ENCODE results near the gene MAP1B. TPM values are rescaled to one million over a fixed set of nuclear protein-coding genes. Genes with fewer than 3 reads are reported as not detected.

MAP1B gene
- total RNA-seq, 1 experiment from 2014 or later: 8.9 TPM

- TF ChIP-seq CTCF (IDR thresholded peaks at IDR 0.05 in 2 of 3, conservative IDR thresholded peaks at IDR 0.05 in 1 of 3; ENCODE audit: borderline replicate concordance in 1 of 3, insufficient read depth in 1 of 3, low read depth in 2 of 3, low read length in 2 of 3) (no peak), ZNF274 (IDR thresholded peaks at IDR 0.05; ENCODE audit: low read depth, low read length) (no peak), ZFX (IDR thresholded peaks at IDR 0.05) (no peak), RAD21 (IDR thresholded peaks at IDR 0.05; ENCODE audit: low read depth) (no peak), FOSL1 (IDR thresholded peaks at IDR 0.05; ENCODE audit: low read depth) (no peak), YY1 (IDR thresholded peaks at IDR 0.05; ENCODE audit: extremely low read depth, insufficient replicate concordance, low read depth, low read length) (no peak), MAX (IDR thresholded peaks at IDR 0.05) (no peak), JUND (IDR thresholded peaks at IDR 0.05) (no peak), SRF (IDR thresholded peaks at IDR 0.05; ENCODE audit: low read depth) (no peak)
Measured at GRCh38 chr5:72144762-72145161, 37.5 kb downstream of the MAP1B start (continued).

DNA sequence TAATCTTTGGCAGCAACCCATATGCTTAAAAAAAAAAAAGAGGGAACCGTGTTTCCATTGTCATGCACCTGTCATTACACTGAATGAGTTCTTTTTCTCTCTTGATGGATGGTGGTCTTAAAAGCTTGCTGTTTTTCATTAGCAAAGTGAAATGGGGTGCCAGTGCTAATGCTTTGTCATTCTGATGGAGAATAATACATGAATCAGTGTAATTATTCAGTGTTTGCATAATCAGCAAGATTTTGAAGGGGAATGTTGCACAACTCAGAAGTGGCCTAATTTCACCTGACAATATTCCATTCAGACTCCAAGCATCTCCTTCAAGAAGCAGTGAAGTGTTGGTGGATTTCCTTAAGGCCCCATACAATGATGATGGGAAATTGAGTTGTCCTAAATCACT is 38.1 kb downstream of the MAP1B start:
- H3K9me3 ChIP-seq (ENCODE audit: control insufficient read depth in 1 of 2, insufficient read depth in 1 of 2, low read depth in 1 of 2, low read length in 2 of 2): no peaks in the 10 kb centered on the region
- DNase-seq (ENCODE audit: low read depth, low spot score): no peak
- no peaks in the 10 kb centered on the region for H3K79me2 ChIP-seq (ENCODE audit: insufficient read depth, low read length)
- ChIA-PET RAD21 (ENCODE audit: low non-redundant PET in 1 of 2, low total read pairs in 2 of 2, uncharacterized antibody in 2 of 2, unreplicated experiment in 2 of 2) (no interaction called here), POLR2A (no interaction called here), CTCF (no interaction called here)
- intact Hi-C loops (cut with micrococcal nuclease): no loop called here
- peaks cover 0 to 12% of the 10 kb centered on the region in 2 experiments; a peak in 1 of 4 replicates for H3K4me1 ChIP-seq (ENCODE audit: control insufficient read depth in 1 of 2, insufficient read depth in 2 of 2, low read length in 2 of 2)
- BruUV-seq (replicated peaks): no TSS peak
- no peaks in the 10 kb centered on the region for H3K9me2 ChIP-seq (ENCODE audit: insufficient read depth)
- H3K36me3 ChIP-seq (ENCODE audit: control insufficient read depth in 1 of 2, insufficient read depth in 2 of 2, low read length in 2 of 2): no peaks in the 10 kb centered on the region
- no peak overlapping the region for H3K4me3 ChIP-seq (replicated peaks in 1 of 2; ENCODE audit: low read depth in 1 of 2, low read length in 2 of 2)
- no peak overlapping the region for H3K27ac ChIP-seq (ENCODE audit: low read depth, low read length)
- no peaks in the 10 kb centered on the region for H4K20me1 ChIP-seq (ENCODE audit: insufficient read depth)
- H3K27me3 ChIP-seq (ENCODE audit: insufficient read depth, low read length): no peaks in the 10 kb centered on the region
- no peak for ATAC-seq
- H3K4me2 ChIP-seq (ENCODE audit: low read length): no peak overlapping the region
- H2AFZ ChIP-seq (ENCODE audit: low read depth, low read length, poor library complexity, severe bottlenecking): no peak overlapping the region
- H3K9ac ChIP-seq (ENCODE audit: low read length): no peak overlapping the region
- TF ChIP-seq CTCF (IDR thresholded peaks at IDR 0.05 in 2 of 3, conservative IDR thresholded peaks at IDR 0.05 in 1 of 3; ENCODE audit: borderline replicate concordance in 1 of 3, insufficient read depth in 1 of 3, low read depth in 2 of 3, low read length in 2 of 3): no peak
- TF ChIP-seq POLR2AphosphoS5 (IDR thresholded peaks at IDR 0.05; ENCODE audit: low read depth, low read length): no peak
- TF ChIP-seq EZH2phosphoT487 (IDR thresholded peaks at IDR 0.05; ENCODE audit: borderline replicate concordance): no peak
- no peak for TF ChIP-seq POLR2A (IDR thresholded peaks at IDR 0.05; ENCODE audit: borderline replicate concordance, extremely low read depth, insufficient read depth, insufficient read length)
- TF ChIP-seq, protein P1, sequence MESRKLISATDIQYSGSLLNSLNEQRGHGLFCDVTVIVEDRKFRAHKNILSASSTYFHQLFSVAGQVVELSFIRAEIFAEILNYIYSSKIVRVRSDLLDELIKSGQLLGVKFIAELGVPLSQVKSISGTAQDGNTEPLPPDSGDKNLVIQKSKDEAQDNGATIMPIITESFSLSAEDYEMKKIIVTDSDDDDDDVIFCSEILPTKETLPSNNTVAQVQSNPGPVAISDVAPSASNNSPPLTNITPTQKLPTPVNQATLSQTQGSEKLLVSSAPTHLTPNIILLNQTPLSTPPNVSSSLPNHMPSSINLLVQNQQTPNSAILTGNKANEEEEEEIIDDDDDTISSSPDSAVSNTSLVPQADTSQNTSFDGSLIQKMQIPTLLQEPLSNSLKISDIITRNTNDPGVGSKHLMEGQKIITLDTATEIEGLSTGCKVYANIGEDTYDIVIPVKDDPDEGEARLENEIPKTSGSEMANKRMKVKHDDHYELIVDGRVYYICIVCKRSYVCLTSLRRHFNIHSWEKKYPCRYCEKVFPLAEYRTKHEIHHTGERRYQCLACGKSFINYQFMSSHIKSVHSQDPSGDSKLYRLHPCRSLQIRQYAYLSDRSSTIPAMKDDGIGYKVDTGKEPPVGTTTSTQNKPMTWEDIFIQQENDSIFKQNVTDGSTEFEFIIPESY (IDR thresholded peaks at IDR 0.05; ENCODE audit: extremely low read depth, insufficient replicate concordance, low read length): no peak
- TF ChIP-seq, protein P2, sequence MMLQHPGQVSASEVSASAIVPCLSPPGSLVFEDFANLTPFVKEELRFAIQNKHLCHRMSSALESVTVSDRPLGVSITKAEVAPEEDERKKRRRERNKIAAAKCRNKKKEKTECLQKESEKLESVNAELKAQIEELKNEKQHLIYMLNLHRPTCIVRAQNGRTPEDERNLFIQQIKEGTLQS (IDR thresholded peaks at IDR 0.05): no peak
- no peak for TF ChIP-seq REST (IDR thresholded peaks at IDR 0.05; ENCODE audit: low read depth)
- no peak for TF ChIP-seq FOSL1 (IDR thresholded peaks at IDR 0.05; ENCODE audit: low read depth)
